ENCODE data around the gene TSPAN4. TPM values are rescaled to one million over a fixed set of nuclear protein-coding genes. Genes with fewer than 3 reads are reported as not detected.

The TSPAN4 gene
- total RNA-seq, 1 experiment from 2014 or later = 43.6 TPM

DNA sequence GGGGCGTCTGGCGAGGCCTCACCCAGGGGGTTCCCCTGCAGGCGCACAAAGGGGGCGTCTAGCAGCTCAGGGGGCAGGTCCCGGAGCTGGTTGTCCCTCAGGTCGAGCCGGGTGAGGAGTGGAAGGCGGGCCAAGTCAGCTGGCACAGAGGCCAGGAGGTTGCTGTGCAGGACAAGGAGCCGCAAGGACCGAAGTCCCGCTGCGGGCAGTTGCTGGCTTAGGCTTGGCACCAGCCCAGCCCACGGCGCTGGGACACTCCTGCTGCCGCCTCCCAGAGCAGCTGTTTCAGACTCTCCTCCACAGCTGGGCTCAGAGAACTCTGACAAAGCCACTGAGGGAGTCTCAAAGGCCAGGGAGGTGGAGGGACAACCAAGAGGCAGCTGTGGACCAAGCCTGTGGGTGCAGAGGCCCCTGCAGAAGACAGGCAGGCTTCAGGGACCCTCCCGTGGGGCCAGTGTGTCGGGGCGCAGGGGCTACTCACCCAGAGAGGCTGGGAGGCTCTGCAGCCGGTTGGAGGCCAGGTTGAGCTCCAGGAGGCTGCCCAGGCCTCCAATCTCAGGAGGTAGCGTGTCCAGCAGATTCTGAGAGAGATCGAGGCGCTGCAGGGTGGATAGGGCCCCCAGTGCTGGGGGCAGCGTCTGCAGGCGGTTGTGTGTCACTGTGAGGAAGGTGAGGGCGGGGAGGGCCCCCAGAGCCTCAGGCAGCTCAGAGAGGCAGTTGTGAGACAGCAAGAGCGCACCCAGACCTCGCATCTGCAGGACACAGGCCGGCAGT, 39.8 kb upstream of the TSPAN4 start:
- Histone ChIP-seq H3K4me1 (replicated peaks; ENCODE audit: insufficient read depth) (no peaks in the 10 kb centered on the region), H3F3A (ENCODE audit: insufficient read depth, low read depth) (no peaks in the 10 kb centered on the region), H3K9me3 (ENCODE audit: insufficient read depth, low read depth) (no peaks in the 10 kb centered on the region), H2AFZ (no peak overlapping the region), H3K9me2 (ENCODE audit: insufficient read depth) (no peaks in the 10 kb centered on the region), H3K4me3 (no peak overlapping the region), H3K4me2 (no peak overlapping the region), H3K27ac (no peak overlapping the region), H3K36me3 (ENCODE audit: low read depth) (no peaks in the 10 kb centered on the region), H3K79me2 (ENCODE audit: low read depth) (no peaks in the 10 kb centered on the region; the same call in 1 of the 2 replicates), H4K20me1 (ENCODE audit: insufficient read depth) (no peaks in the 10 kb centered on the region), H3K27me3 (ENCODE audit: insufficient read depth, low read depth) (no peaks in the 10 kb centered on the region)
- ChIA-PET CTCF (no interaction called here), POLR2A (ENCODE audit: unreplicated experiment) (no interaction called here)
- BruUV-seq (replicated peaks) = no TSS peak
- intact Hi-C loops (cut with micrococcal nuclease; ENCODE audit: unreplicated experiment) = no loop called here
- DNase-seq = peak in 1 of 2 experiments; percentile 27
- TF ChIP-seq EZH2 (IDR thresholded peaks at IDR 0.05; ENCODE audit: low read depth) = no peak
- TF ChIP-seq, protein P1, sequence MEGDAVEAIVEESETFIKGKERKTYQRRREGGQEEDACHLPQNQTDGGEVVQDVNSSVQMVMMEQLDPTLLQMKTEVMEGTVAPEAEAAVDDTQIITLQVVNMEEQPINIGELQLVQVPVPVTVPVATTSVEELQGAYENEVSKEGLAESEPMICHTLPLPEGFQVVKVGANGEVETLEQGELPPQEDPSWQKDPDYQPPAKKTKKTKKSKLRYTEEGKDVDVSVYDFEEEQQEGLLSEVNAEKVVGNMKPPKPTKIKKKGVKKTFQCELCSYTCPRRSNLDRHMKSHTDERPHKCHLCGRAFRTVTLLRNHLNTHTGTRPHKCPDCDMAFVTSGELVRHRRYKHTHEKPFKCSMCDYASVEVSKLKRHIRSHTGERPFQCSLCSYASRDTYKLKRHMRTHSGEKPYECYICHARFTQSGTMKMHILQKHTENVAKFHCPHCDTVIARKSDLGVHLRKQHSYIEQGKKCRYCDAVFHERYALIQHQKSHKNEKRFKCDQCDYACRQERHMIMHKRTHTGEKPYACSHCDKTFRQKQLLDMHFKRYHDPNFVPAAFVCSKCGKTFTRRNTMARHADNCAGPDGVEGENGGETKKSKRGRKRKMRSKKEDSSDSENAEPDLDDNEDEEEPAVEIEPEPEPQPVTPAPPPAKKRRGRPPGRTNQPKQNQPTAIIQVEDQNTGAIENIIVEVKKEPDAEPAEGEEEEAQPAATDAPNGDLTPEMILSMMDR (conservative IDR thresholded peaks at IDR 0.05) = no peak

GRCh38 chr11:803467-803742, 39.2 kb upstream of the TSPAN4 start:
- H3K79me2 ChIP-seq (ENCODE audit: low read depth) = peaks cover 4% of the 10 kb centered on the region; the same call in 1 of the 2 replicates
- POLR2A ChIA-PET (ENCODE audit: unreplicated experiment) = no interaction called here
- no peak overlapping the region for H2AFZ ChIP-seq
- intact Hi-C loops (cut with micrococcal nuclease; ENCODE audit: unreplicated experiment) = no loop called here
- H3K27ac ChIP-seq = no peak overlapping the region
- H3K4me2 ChIP-seq = no peak overlapping the region
- no peaks in the 10 kb centered on the region for H3K4me1 ChIP-seq (replicated peaks; ENCODE audit: insufficient read depth)
- BruUV-seq (replicated peaks) = no TSS peak
- 0 out of 2 replicates have a peak, but pooled peaks cover under 1% of the 10 kb centered on the region for H3F3A ChIP-seq (ENCODE audit: insufficient read depth, low read depth)
- H3K9me2 ChIP-seq (ENCODE audit: insufficient read depth) = no peaks in the 10 kb centered on the region
- H3K4me3 ChIP-seq = no peak overlapping the region
- H3K36me3 ChIP-seq (ENCODE audit: low read depth) = no peaks in the 10 kb centered on the region
- no peaks in the 10 kb centered on the region for H3K27me3 ChIP-seq (ENCODE audit: insufficient read depth, low read depth)
- H4K20me1 ChIP-seq (ENCODE audit: insufficient read depth) = no peaks in the 10 kb centered on the region
- CTCF ChIA-PET = no interaction called here
- no peaks in the 10 kb centered on the region for H3K9me3 ChIP-seq (ENCODE audit: insufficient read depth, low read depth)
- no peak for DNase-seq
- TF ChIP-seq, protein P1 (conservative IDR thresholded peaks at IDR 0.05) = no peak
- no peak for TF ChIP-seq EZH2 (IDR thresholded peaks at IDR 0.05; ENCODE audit: low read depth)

DNA sequence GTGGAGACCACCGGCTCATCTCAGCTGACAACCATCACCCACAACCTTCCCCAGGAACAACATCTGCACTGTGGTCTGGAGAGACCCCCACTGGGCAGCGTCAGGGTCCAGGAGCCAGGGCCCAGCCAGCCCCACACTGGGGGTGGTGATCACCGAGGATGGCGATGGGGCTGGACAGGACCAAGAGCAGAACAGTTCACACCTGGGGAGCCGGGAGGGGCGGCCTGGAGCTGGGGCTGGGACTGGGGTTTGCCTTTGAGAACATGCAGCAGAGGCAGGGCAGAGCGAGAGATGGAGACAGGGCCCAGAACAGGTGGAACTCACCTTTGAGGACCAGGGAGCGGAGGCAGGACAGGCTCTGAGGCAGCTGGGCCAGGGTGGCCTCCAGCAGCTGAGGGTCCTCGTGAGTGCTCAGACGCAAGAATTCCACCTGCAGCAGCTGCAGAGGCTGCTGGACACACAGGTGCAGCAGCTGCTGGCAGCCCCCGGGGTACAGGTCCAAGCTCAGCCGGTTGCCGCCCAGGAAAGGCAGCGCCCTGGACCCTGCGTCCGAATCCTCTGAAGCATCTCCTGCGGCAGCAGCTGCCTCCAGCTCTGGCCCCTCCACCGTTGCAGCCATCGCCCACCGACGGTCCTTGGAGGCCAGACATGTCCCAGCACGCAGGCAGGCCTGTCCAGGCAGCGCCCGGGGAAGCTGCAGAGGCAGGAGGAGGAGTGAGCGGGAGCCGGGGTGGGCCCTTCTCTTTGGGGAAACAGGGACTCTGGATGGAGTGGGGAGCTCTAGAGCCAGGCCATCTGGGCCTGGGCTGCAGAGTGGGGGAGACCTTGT, 38.7 kb upstream of the TSPAN4 start:
- no peak for TF ChIP-seq EZH2 (IDR thresholded peaks at IDR 0.05; ENCODE audit: low read depth)
- TF ChIP-seq, protein P1 (conservative IDR thresholded peaks at IDR 0.05) = no peak
- peak in 1 of 2 experiments; percentile 21 for DNase-seq
- Histone ChIP-seq H3K9me3 (ENCODE audit: insufficient read depth, low read depth) (no peaks in the 10 kb centered on the region), H3K79me2 (ENCODE audit: low read depth) (peaks cover 9% of the 10 kb centered on the region; the same call in 1 of the 2 replicates), H3K27ac (no peak overlapping the region), H3K36me3 (ENCODE audit: low read depth) (no peaks in the 10 kb centered on the region), H2AFZ (no peak overlapping the region), H3K4me1 (replicated peaks; ENCODE audit: insufficient read depth) (no peaks in the 10 kb centered on the region), H3F3A (ENCODE audit: insufficient read depth, low read depth) (peaks cover 6% of the 10 kb centered on the region; the same call in 1 of the 2 replicates), H3K27me3 (ENCODE audit: insufficient read depth, low read depth) (no peaks in the 10 kb centered on the region), H3K4me2 (peak overlapping the region; percentile 61), H3K9me2 (ENCODE audit: insufficient read depth) (no peaks in the 10 kb centered on the region), H4K20me1 (ENCODE audit: insufficient read depth) (no peaks in the 10 kb centered on the region), H3K4me3 (no peak overlapping the region)
- BruUV-seq (replicated peaks) = no TSS peak
- ChIA-PET CTCF (no interaction called here), POLR2A (ENCODE audit: unreplicated experiment) (interaction anchor here (0.6 kb wide), 1 partner anchor 10 kb away, joined by 3 read pairs; no protein-coding TSS in a partner anchor)
- intact Hi-C loops (cut with micrococcal nuclease; ENCODE audit: unreplicated experiment) = no loop called here

All from PC-9 (cell line).